Measurements from ENCODE around the gene CAMSAP2.

DNA sequence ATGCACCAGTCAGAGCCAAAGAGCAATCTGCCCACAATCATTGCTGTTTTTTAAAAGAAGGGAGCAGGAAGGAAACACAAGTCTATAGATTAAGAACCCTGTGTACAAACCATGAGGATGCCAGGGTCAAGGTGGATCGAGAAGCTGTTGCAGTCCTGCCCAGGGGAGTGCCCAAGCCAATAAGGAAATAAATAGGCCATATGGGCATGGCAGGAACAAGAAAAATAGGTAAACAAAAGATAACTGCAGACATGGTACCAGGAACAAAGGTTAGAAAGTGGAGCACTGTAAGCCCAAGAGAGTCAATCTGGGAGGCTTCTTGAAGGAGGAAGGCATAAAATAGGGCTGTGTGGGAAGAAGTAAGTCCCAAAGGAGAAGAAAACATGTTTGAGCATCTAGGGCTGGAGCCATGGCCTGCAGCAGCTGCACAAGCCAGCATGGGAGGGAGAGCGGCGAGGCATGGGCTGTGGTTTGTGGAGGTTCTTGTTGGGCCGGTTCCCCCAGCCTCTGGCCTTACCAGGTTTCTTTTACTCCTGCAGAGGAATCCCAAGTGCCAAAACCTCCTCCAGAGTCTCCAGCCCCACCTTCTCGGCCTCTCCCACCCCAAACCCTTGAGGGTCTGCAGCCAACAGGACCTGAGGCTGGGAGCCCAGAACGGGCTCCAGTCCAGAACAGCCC, 169.6 kb downstream of the CAMSAP2 start:
- TF ChIP-seq POLR2AphosphoS5 (IDR thresholded peaks at IDR 0.05) (no peak), POLR2A (IDR thresholded peaks at IDR 0.05) (no peak)
- TF ChIP-seq, protein P1, sequence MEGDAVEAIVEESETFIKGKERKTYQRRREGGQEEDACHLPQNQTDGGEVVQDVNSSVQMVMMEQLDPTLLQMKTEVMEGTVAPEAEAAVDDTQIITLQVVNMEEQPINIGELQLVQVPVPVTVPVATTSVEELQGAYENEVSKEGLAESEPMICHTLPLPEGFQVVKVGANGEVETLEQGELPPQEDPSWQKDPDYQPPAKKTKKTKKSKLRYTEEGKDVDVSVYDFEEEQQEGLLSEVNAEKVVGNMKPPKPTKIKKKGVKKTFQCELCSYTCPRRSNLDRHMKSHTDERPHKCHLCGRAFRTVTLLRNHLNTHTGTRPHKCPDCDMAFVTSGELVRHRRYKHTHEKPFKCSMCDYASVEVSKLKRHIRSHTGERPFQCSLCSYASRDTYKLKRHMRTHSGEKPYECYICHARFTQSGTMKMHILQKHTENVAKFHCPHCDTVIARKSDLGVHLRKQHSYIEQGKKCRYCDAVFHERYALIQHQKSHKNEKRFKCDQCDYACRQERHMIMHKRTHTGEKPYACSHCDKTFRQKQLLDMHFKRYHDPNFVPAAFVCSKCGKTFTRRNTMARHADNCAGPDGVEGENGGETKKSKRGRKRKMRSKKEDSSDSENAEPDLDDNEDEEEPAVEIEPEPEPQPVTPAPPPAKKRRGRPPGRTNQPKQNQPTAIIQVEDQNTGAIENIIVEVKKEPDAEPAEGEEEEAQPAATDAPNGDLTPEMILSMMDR (IDR thresholded peaks at IDR 0.05) = no peak
